Kasumi-1 (cell line): ENCODE data around the gene SLC39A11.

Source experiments
- DNase-seq, 2 experiments: peaks; one replicate each; lab custom pipeline; 2025; lab: John Stamatoyannopoulos, UW

The SLC39A11 gene

GRCh38 chr17:73043686-73044581 lies 48.6 kb downstream of the SLC39A11 start:
- no peak for DNase-seq

GRCh38 chr17:73042809-73043685 lies 49.4 kb downstream of the SLC39A11 start:
- DNase-seq, result no peak

- no peak for DNase-seq
Observed at GRCh38 chr17:73042225-73042624, 50.3 kb downstream of the SLC39A11 start.

- DNase-seq, result no peak
Observed at GRCh38 chr17:73039282-73039681, 53.2 kb downstream of the SLC39A11 start.

GRCh38 chr17:73031472-73031871 lies 61.0 kb downstream of the SLC39A11 start:
- no peak for DNase-seq

- no peak for DNase-seq
Observed at GRCh38 chr17:73030995-73031394, 61.5 kb downstream of the SLC39A11 start.

GRCh38 chr17:73030501-73030921 lies 62.0 kb downstream of the SLC39A11 start:
- no peak for DNase-seq

- no peak for DNase-seq
Observed at GRCh38 chr17:73029991-73030390, 62.5 kb downstream of the SLC39A11 start.

- DNase-seq, result no peak
Observed at GRCh38 chr17:73029021-73029420, 63.5 kb downstream of the SLC39A11 start.

GRCh38 chr17:73028299-73028755 lies 64.2 kb downstream of the SLC39A11 start:
- no peak for DNase-seq

- DNase-seq, result no peak
Observed at GRCh38 chr17:73027130-73027741, 65.3 kb downstream of the SLC39A11 start.

GRCh38 chr17:73025041-73025560 lies 67.4 kb downstream of the SLC39A11 start:
- no peak for DNase-seq

GRCh38 chr17:73023759-73024158 lies 68.7 kb downstream of the SLC39A11 start:
- no peak for DNase-seq

- DNase-seq, result no peak
Observed at GRCh38 chr17:73022694-73023093, 69.8 kb downstream of the SLC39A11 start.

GRCh38 chr17:73021771-73022170 lies 70.7 kb downstream of the SLC39A11 start:
- DNase-seq, result no peak

- DNase-seq, result no peak
Observed at GRCh38 chr17:73020110-73020509, 72.4 kb downstream of the SLC39A11 start.

GRCh38 chr17:73018599-73018998 lies 73.9 kb downstream of the SLC39A11 start:
- DNase-seq, result no peak

GRCh38 chr17:73017658-73018057 lies 74.8 kb downstream of the SLC39A11 start:
- no peak for DNase-seq

GRCh38 chr17:73015722-73016276 lies 76.7 kb downstream of the SLC39A11 start:
- DNase-seq, result no peak

GRCh38 chr17:73013816-73014663 lies 78.4 kb downstream of the SLC39A11 start:
- DNase-seq, result no peak

- no peak for DNase-seq
Observed at GRCh38 chr17:73013301-73013700, 79.2 kb downstream of the SLC39A11 start.
